ENCODE data around the gene C2orf76.
"Not testable (repeated sequence)": the region's sequence is repeated elsewhere in the genome, so short reads cannot be mapped to it uniquely, and the experiment has no call there.

The C2orf76 gene

GRCh38 chr2:119376406-119376805, 9.8 kb upstream of the C2orf76 start:
- H3K27me3 ChIP-seq (ENCODE audit: control insufficient read depth, insufficient read depth, low read length); H3K4me1 ChIP-seq (ENCODE audit: control insufficient read depth, low read depth, low read length); H3K4me3 ChIP-seq (ENCODE audit: low read length); H3K27ac ChIP-seq (ENCODE audit: low read length); H3K9ac ChIP-seq (ENCODE audit: low read length); H3K9me3 ChIP-seq (ENCODE audit: control insufficient read depth, low read depth, low read length): not testable (repeated sequence)
- peaks cover 24% of the 10 kb centered on the region for H3K36me3 ChIP-seq (ENCODE audit: control insufficient read depth, low read depth, low read length)

GRCh38 chr2:119373907-119374745, 7.5 kb upstream of the C2orf76 start:
- not testable (repeated sequence) for H3K4me1 ChIP-seq (ENCODE audit: control insufficient read depth, low read depth, low read length); H3K27ac ChIP-seq (ENCODE audit: low read length); H3K9ac ChIP-seq (ENCODE audit: low read length); H3K27me3 ChIP-seq (ENCODE audit: control insufficient read depth, insufficient read depth, low read length); H3K9me3 ChIP-seq (ENCODE audit: control insufficient read depth, low read depth, low read length); H3K4me3 ChIP-seq (ENCODE audit: low read length)
- peaks cover 45% of the 10 kb centered on the region for H3K36me3 ChIP-seq (ENCODE audit: control insufficient read depth, low read depth, low read length)

GRCh38 chr2:119372778-119373568, 6.3 kb upstream of the C2orf76 start:
- Histone ChIP-seq H3K9ac (ENCODE audit: low read length) (no peak overlapping the region), H3K4me1 (ENCODE audit: control insufficient read depth, low read depth, low read length) (peaks cover 3% of the 10 kb centered on the region), H3K27me3 (ENCODE audit: control insufficient read depth, insufficient read depth, low read length) (no peaks in the 10 kb centered on the region), H3K9me3 (ENCODE audit: control insufficient read depth, low read depth, low read length) (no peaks in the 10 kb centered on the region), H3K36me3 (ENCODE audit: control insufficient read depth, low read depth, low read length) (peaks cover 53% of the 10 kb centered on the region), H3K4me3 (ENCODE audit: low read length) (no peak overlapping the region), H3K27ac (ENCODE audit: low read length) (no peak overlapping the region)

GRCh38 chr2:119371111-119371510, 4.5 kb upstream of the C2orf76 start:
- Histone ChIP-seq H3K9me3 (ENCODE audit: control insufficient read depth, low read depth, low read length) (no peaks in the 10 kb centered on the region), H3K36me3 (ENCODE audit: control insufficient read depth, low read depth, low read length) (peaks cover 53% of the 10 kb centered on the region), H3K4me1 (ENCODE audit: control insufficient read depth, low read depth, low read length) (peaks cover 5% of the 10 kb centered on the region), H3K27ac (ENCODE audit: low read length) (no peak overlapping the region), H3K27me3 (ENCODE audit: control insufficient read depth, insufficient read depth, low read length) (no peaks in the 10 kb centered on the region), H3K9ac (ENCODE audit: low read length) (no peak overlapping the region), H3K4me3 (ENCODE audit: low read length) (no peak overlapping the region)

GRCh38 chr2:119369845-119370244, 3.2 kb upstream of the C2orf76 start:
- Histone ChIP-seq H3K36me3 (ENCODE audit: control insufficient read depth, low read depth, low read length) (peaks cover 53% of the 10 kb centered on the region), H3K9me3 (ENCODE audit: control insufficient read depth, low read depth, low read length) (no peaks in the 10 kb centered on the region), H3K27ac (ENCODE audit: low read length) (no peak overlapping the region), H3K4me3 (ENCODE audit: low read length) (no peak overlapping the region), H3K27me3 (ENCODE audit: control insufficient read depth, insufficient read depth, low read length) (no peaks in the 10 kb centered on the region), H3K4me1 (ENCODE audit: control insufficient read depth, low read depth, low read length) (peaks cover 12% of the 10 kb centered on the region), H3K9ac (ENCODE audit: low read length) (no peak overlapping the region)

- Histone ChIP-seq H3K36me3 (ENCODE audit: control insufficient read depth, low read depth, low read length) (peaks cover 40% of the 10 kb centered on the region), H3K9me3 (ENCODE audit: control insufficient read depth, low read depth, low read length) (no peaks in the 10 kb centered on the region), H3K27me3 (ENCODE audit: control insufficient read depth, insufficient read depth, low read length) (no peaks in the 10 kb centered on the region), H3K4me3 (ENCODE audit: low read length) (peak overlapping the region; percentile 95), H3K27ac (ENCODE audit: low read length) (no peak overlapping the region), H3K9ac (ENCODE audit: low read length) (peak overlapping the region; percentile 74), H3K4me1 (ENCODE audit: control insufficient read depth, low read depth, low read length) (peaks cover 12% of the 10 kb centered on the region)
Measured at GRCh38 chr2:119367472-119368099, 952 bp upstream of the C2orf76 start.

- H3K9me3 ChIP-seq (ENCODE audit: control insufficient read depth, low read depth, low read length) = no peaks in the 10 kb centered on the region
- peak overlapping the region; percentile 95 for H3K4me3 ChIP-seq (ENCODE audit: low read length)
- H3K27ac ChIP-seq (ENCODE audit: low read length) = peak overlapping the region; percentile 11
- H3K4me1 ChIP-seq (ENCODE audit: control insufficient read depth, low read depth, low read length) = peaks cover 12% of the 10 kb centered on the region
- peak overlapping the region; percentile 81 for H3K9ac ChIP-seq (ENCODE audit: low read length)
- H3K27me3 ChIP-seq (ENCODE audit: control insufficient read depth, insufficient read depth, low read length) = no peaks in the 10 kb centered on the region
- peaks cover 26% of the 10 kb centered on the region for H3K36me3 ChIP-seq (ENCODE audit: control insufficient read depth, low read depth, low read length)
Measured at GRCh38 chr2:119366161-119366648, 429 bp downstream of the C2orf76 start.

- Histone ChIP-seq H3K9me3 (ENCODE audit: control insufficient read depth, low read depth, low read length) (no peaks in the 10 kb centered on the region), H3K36me3 (ENCODE audit: control insufficient read depth, low read depth, low read length) (peaks cover 19% of the 10 kb centered on the region), H3K9ac (ENCODE audit: low read length) (no peak overlapping the region), H3K27me3 (ENCODE audit: control insufficient read depth, insufficient read depth, low read length) (no peaks in the 10 kb centered on the region), H3K27ac (ENCODE audit: low read length) (no peak overlapping the region), H3K4me3 (ENCODE audit: low read length) (peak overlapping the region; percentile 95), H3K4me1 (ENCODE audit: control insufficient read depth, low read depth, low read length) (peaks cover 12% of the 10 kb centered on the region)
Measured at GRCh38 chr2:119365436-119365835, 1.2 kb downstream of the C2orf76 start.

- Histone ChIP-seq H3K9ac (ENCODE audit: low read length) (no peak overlapping the region), H3K36me3 (ENCODE audit: control insufficient read depth, low read depth, low read length) (peaks cover 14% of the 10 kb centered on the region), H3K9me3 (ENCODE audit: control insufficient read depth, low read depth, low read length) (no peaks in the 10 kb centered on the region), H3K4me1 (ENCODE audit: control insufficient read depth, low read depth, low read length) (peaks cover 12% of the 10 kb centered on the region), H3K27me3 (ENCODE audit: control insufficient read depth, insufficient read depth, low read length) (no peaks in the 10 kb centered on the region), H3K4me3 (ENCODE audit: low read length) (peak overlapping the region; percentile 95), H3K27ac (ENCODE audit: low read length) (no peak overlapping the region)
Measured at GRCh38 chr2:119364798-119365197, 1.8 kb downstream of the C2orf76 start.

GRCh38 chr2:119360423-119360966, 6.1 kb downstream of the C2orf76 start:
- H3K4me3 ChIP-seq (ENCODE audit: low read length) = no peak overlapping the region
- no peaks in the 10 kb centered on the region for H3K27me3 ChIP-seq (ENCODE audit: control insufficient read depth, insufficient read depth, low read length)
- H3K4me1 ChIP-seq (ENCODE audit: control insufficient read depth, low read depth, low read length) = peaks cover 5% of the 10 kb centered on the region
- H3K9me3 ChIP-seq (ENCODE audit: control insufficient read depth, low read depth, low read length) = no peaks in the 10 kb centered on the region
- no peak overlapping the region for H3K27ac ChIP-seq (ENCODE audit: low read length)
- H3K9ac ChIP-seq (ENCODE audit: low read length) = no peak overlapping the region
- no peaks in the 10 kb centered on the region for H3K36me3 ChIP-seq (ENCODE audit: control insufficient read depth, low read depth, low read length)

- H3K27me3 ChIP-seq (ENCODE audit: control insufficient read depth, insufficient read depth, low read length) = no peaks in the 10 kb centered on the region
- H3K4me1 ChIP-seq (ENCODE audit: control insufficient read depth, low read depth, low read length) = no peaks in the 10 kb centered on the region
- no peak overlapping the region for H3K9ac ChIP-seq (ENCODE audit: low read length)
- no peaks in the 10 kb centered on the region for H3K36me3 ChIP-seq (ENCODE audit: control insufficient read depth, low read depth, low read length)
- H3K4me3 ChIP-seq (ENCODE audit: low read length) = no peak overlapping the region
- H3K27ac ChIP-seq (ENCODE audit: low read length) = no peak overlapping the region
- no peaks in the 10 kb centered on the region for H3K9me3 ChIP-seq (ENCODE audit: control insufficient read depth, low read depth, low read length)
Measured at GRCh38 chr2:119359774-119360173, 6.9 kb downstream of the C2orf76 start.
